ENCODE measurements around the gene KIF26A.

The KIF26A gene

GRCh38 chr14:104181761-104182530, 43.6 kb downstream of the KIF26A start:
- DNase-seq = no peak

- DNase-seq = no peak
These were observed 44.6 kb downstream of the KIF26A start for GRCh38 chr14:104182857-104183425.

GRCh38 chr14:104183796-104184195, 45.4 kb downstream of the KIF26A start:
- DNase-seq = no peak

- DNase-seq = no peak
These were observed 46.1 kb downstream of the KIF26A start for GRCh38 chr14:104184506-104184905.

- no peak for DNase-seq
These were observed 46.6 kb downstream of the KIF26A start for GRCh38 chr14:104184911-104185499.

GRCh38 chr14:104185916-104186495, 47.6 kb downstream of the KIF26A start:
- DNase-seq = no peak

- no peak for DNase-seq
These were observed 48.2 kb downstream of the KIF26A start for GRCh38 chr14:104186575-104186974.

- no peak for DNase-seq
These were observed 48.9 kb downstream of the KIF26A start for GRCh38 chr14:104187121-104187889.

- DNase-seq = no peak
These were observed 49.7 kb downstream of the KIF26A start for GRCh38 chr14:104187931-104188726.

GRCh38 chr14:104188727-104189400, 50.5 kb downstream of the KIF26A start:
- DNase-seq = no peak

- DNase-seq = no peak
These were observed 51.4 kb downstream of the KIF26A start for GRCh38 chr14:104189629-104190335.

GRCh38 chr14:104190396-104191000, 52.1 kb downstream of the KIF26A start:
- DNase-seq = no peak

GRCh38 chr14:104191409-104191997, 53.1 kb downstream of the KIF26A start:
- DNase-seq = no peak

GRCh38 chr14:104192146-104192882, 53.9 kb downstream of the KIF26A start:
- DNase-seq = no peak

GRCh38 chr14:104192883-104193245, 54.5 kb downstream of the KIF26A start:
- no peak for DNase-seq

GRCh38 chr14:104194016-104194415, 55.6 kb downstream of the KIF26A start:
- no peak for DNase-seq

- DNase-seq = no peak
These were observed 56.3 kb downstream of the KIF26A start for GRCh38 chr14:104194716-104195115.

- DNase-seq = no peak
These were observed 57.0 kb downstream of the KIF26A start for GRCh38 chr14:104195361-104195760.

- DNase-seq = no peak
These were observed 57.5 kb downstream of the KIF26A start for GRCh38 chr14:104195878-104196277.

Data from activated CD4-positive, alpha-beta T cell treated with anti-CD3 and anti-CD28 coated beads, Interleukin-10, Interleukin-2, amounts not matched to agents 100 ng/mL and 50 ng/mL, durations not matched to agents 16 hours and 8 hours (primary cell).